GM12878 (cell line): ENCODE data around the gene UTP11. TPM values are rescaled to one million over a fixed set of nuclear protein-coding genes. Genes with fewer than 3 reads are reported as not detected.

Source experiments
- ATAC-seq: fragments of 200-7000 bp; cut with Tn5 transposase; 3 replicates; pipeline ENCODE4 v1.9.1; 2020; ENCODE audit warnings: mild to moderate bottlenecking, moderate library complexity
- BruUV-seq: library from RNA; stranded (reverse); fragments of 400-500 nt; replicated peaks from 2 replicates; lab custom pipeline; 2021; lab: Mats Ljungman, UMichigan
- CTCF ChIA-PET: fragments of 300-600 bp; sonication (Branson Sonifier 250); formaldehyde crosslinking; extraction: SDS; loops from one replicate; lab custom pipeline; 2021; ENCODE audit warnings: inconsistent platforms; lab: Yijun Ruan, JAX
- POLR2A ChIA-PET: fragments of 350-600 bp; formaldehyde crosslinking; extraction: SDS; loops from one replicate; lab custom pipeline; 2021; ENCODE audit warnings: inconsistent platforms; lab: Charles Lee
- RAD21 ChIA-PET: fragments of 300-600 bp; sonication (Branson Sonifier 250); formaldehyde crosslinking; loops from one replicate; lab custom pipeline; 2023; ENCODE audit warnings: antibody characterized with exemption; ENCODE audit not compliant: unreplicated experiment; lab: Charles Lee
- SMC1A ChIA-PET: fragments of 300-600 bp; sonication (Branson Sonifier 250); formaldehyde crosslinking; loops from one replicate; lab custom pipeline; 2023; ENCODE audit not compliant: unreplicated experiment, uncharacterized antibody; lab: Charles Lee
- DNase-seq: peaks from one replicate; pipeline ENCODE4 v3.0.0-alpha.2; 2011; ENCODE audit warnings: low read depth, low spot score
- FAIRE-seq: peaks from 3 replicates; lab custom pipeline; 2011; peaks lifted over from hg19 to GRCh38; lab: Jason Lieb, UNC
- H2AFZ ChIP-seq: 2 replicates; pipeline ENCODE4 v1.6.0; 2011; ENCODE audit warnings: low read depth, low read length, control low read depth; ENCODE audit not compliant: control insufficient read depth
- H3K27ac ChIP-seq: 2 replicates; pipeline ENCODE4 v1.5.1; 2011; ENCODE audit warnings: control low read depth; ENCODE audit not compliant: control insufficient read depth, insufficient read depth
- H3K27me3 ChIP-seq, 2 experiments: replicated peaks in 1 of 2; 2 replicates each; pipeline versions ENCODE4 v1.6.0 to v1.6.1; 2011; ENCODE audit warnings: low read length in 1 of 2; ENCODE audit not compliant: control insufficient read depth in 2 of 2, insufficient read depth in 2 of 2
- H3K36me3 ChIP-seq, 2 experiments: 2 replicates each; pipeline ENCODE4 v1.5.1; 2011; ENCODE audit warnings: low read length in 1 of 2; ENCODE audit not compliant: control insufficient read depth in 2 of 2, insufficient read depth in 2 of 2
- H3K4me1 ChIP-seq: 2 replicates; pipeline ENCODE4 v1.6.1; 2011; ENCODE audit warnings: mild to moderate bottlenecking, low read length, moderate library complexity, mixed read lengths; ENCODE audit not compliant: control insufficient read depth, insufficient read depth
- H3K4me2 ChIP-seq: 2 replicates; pipeline ENCODE4 v1.6.0; 2011; ENCODE audit warnings: control low read depth; ENCODE audit not compliant: control insufficient read depth, insufficient read depth
- H3K4me3 ChIP-seq: fragments of 200-600 bp; sonication (generic); 2 replicates; pipeline ENCODE4 v1.5.1; 2016
- H3K79me2 ChIP-seq: 2 replicates; pipeline ENCODE4 v1.6.0; 2011; ENCODE audit warnings: low read length; ENCODE audit not compliant: control insufficient read depth, insufficient read depth
- H3K9ac ChIP-seq: 2 replicates; pipeline ENCODE4 v1.8.0; 2011; ENCODE audit warnings: low read length, control low read depth, mixed read lengths; ENCODE audit not compliant: control insufficient read depth, insufficient read depth
- H3K9me3 ChIP-seq: replicated peaks from 3 replicates; pipeline ENCODE4 v1.5.1; 2011; ENCODE audit warnings: mild to moderate bottlenecking, low read length; ENCODE audit not compliant: control insufficient read depth, insufficient read depth
- H4K20me1 ChIP-seq: 2 replicates; pipeline ENCODE4 v1.6.0; 2011; ENCODE audit not compliant: control insufficient read depth, insufficient read depth
- BRCA1 ChIP-seq: IDR thresholded peaks from 2 replicates; pipeline ENCODE4 v1.6.1; 2011; ENCODE audit warnings: low read depth, low read length, improper control_type of control experiment
- CBFB ChIP-seq: IDR thresholded peaks from 2 replicates; pipeline ENCODE4 v1.6.1; 2016; ENCODE audit warnings: antibody characterized with exemption, low read depth
- MAX ChIP-seq: IDR thresholded peaks from 2 replicates; pipeline ENCODE4 v1.6.1; 2012; ENCODE audit warnings: low read depth, low read length, improper control_type of control experiment
- PML ChIP-seq: IDR thresholded peaks from 2 replicates; pipeline ENCODE4 v1.6.1; 2012; ENCODE audit warnings: low read length, inconsistent platforms
- POLR2A ChIP-seq: IDR thresholded peaks from 2 replicates; pipeline ENCODE4 v1.6.1; 2011; ENCODE audit warnings: low read depth, mild to moderate bottlenecking, low read length
- RELB ChIP-seq: fragments of 450-650 bp; IDR thresholded peaks from 2 replicates; pipeline ENCODE4 v1.6.1; 2017; ENCODE audit warnings: low read depth, mild to moderate bottlenecking, moderate library complexity
- SMC3 ChIP-seq: IDR thresholded peaks from 2 replicates; pipeline ENCODE4 v1.6.1; 2011; ENCODE audit warnings: low read length, improper control_type of control experiment, borderline replicate concordance
- STAT3 ChIP-seq: IDR thresholded peaks from 2 replicates; pipeline ENCODE4 v1.6.1; 2011; ENCODE audit warnings: low read depth, low read length, improper control_type of control experiment
- TAF1 ChIP-seq: IDR thresholded peaks from 2 replicates; pipeline ENCODE4 v1.6.1; 2011; ENCODE audit warnings: mild to moderate bottlenecking, low read depth, low read length, borderline replicate concordance
- YBX1 ChIP-seq: fragments of 450-650 bp; IDR thresholded peaks from 2 replicates; pipeline ENCODE4 v1.6.1; 2016; ENCODE audit warnings: antibody characterized with exemption
- ZBED1 ChIP-seq: IDR thresholded peaks from 2 replicates; pipeline ENCODE4 v1.6.1; 2016; ENCODE audit warnings: borderline replicate concordance
- WGBS: methylation state at CpG from one replicate; pipeline ENCODE4 v1.1.6; 2016; ENCODE audit warnings: low lambda C conversion rate; ENCODE audit not compliant: insufficient replicate concordance, insufficient coverage; ENCODE audit errors: missing lambda C conversion rate; 5-methylcytosine and 5-hydroxymethylcytosine counted together
- in situ Hi-C: fragments of 300-500 bp; cut with MboI; formaldehyde crosslinking; loops from 9 replicates; pipeline ENCODE4 v1.14.3; 2018; ENCODE audit warnings: mixed read lengths
- intact Hi-C: fragments of 100-400 bp; cut with micrococcal nuclease; formaldehyde crosslinking; loops from one replicate; pipeline ENCODE4 v1.14.2; 2022; ENCODE audit not compliant: unreplicated experiment
- polyA plus RNA-seq, 11 experiments: library from polyadenylated mRNA; depleted of rRNA in 4 of 11; unstranded in 6 of 11; stranded (reverse) in 5 of 11; fragments of >200 nt; fragmentation: Nextera tagmentation in 4 of 11; fragmentation: Illumina TruSeq in 1 of 11; extraction: Ambion mirVana in 4 of 11; extraction: Trizol in 1 of 11; gene quantifications; 1 replicate in 1 of 11; 2 replicates in 10 of 11; pipeline versions ENCODE4 v1.2.1 to v1.2.3, GENCODE V29; 2011 to 2016; ENCODE audit warnings: inconsistent platforms in 2 of 11, missing spikeins in 2 of 11, low read depth in 1 of 11
- total RNA-seq, 4 experiments: library from RNA; depleted of rRNA in 3 of 4; stranded (reverse); fragments of >200 nt in 3 of 4; fragmentation: Illumina TruSeq in 1 of 4; extraction: Trizol in 1 of 4; gene quantifications; 2 replicates each; pipeline versions ENCODE4 v1.2.1 to v1.2.3, GENCODE V29; 2013 to 2021

The UTP11 gene
- total and polyA plus RNA-seq, 10 of the 15 experiments (the other 5 are each of a cell fraction or from before 2014, with no cell fraction given), result 34.5 to 146 (median 64.2) TPM

GRCh38 chr1:38015978-38016725, 3.6 kb downstream of the UTP11 start:
- Histone ChIP-seq H3K27ac (no peak overlapping the region), H3K4me2 (no peak overlapping the region), H3K9me3 (no peaks in the 10 kb centered on the region), H3K9ac (no peak overlapping the region), H3K36me3 (peaks cover 0 to 7% of the 10 kb centered on the region in 2 experiments; a peak in 2 of 4 replicates), H2AFZ (no peak overlapping the region), H3K27me3 (no peaks in the 10 kb centered on the region), H3K4me3 (no peak overlapping the region), H4K20me1 (no peaks in the 10 kb centered on the region), H3K4me1 (peaks cover 3% of the 10 kb centered on the region; the same call in 1 of the 2 replicates), H3K79me2 (peaks cover 29% of the 10 kb centered on the region)
- ChIA-PET SMC1A (interaction anchor here (0.7 to 1.0 kb wide), 3 partner anchors 11 to 56 kb away, joined by 3 to 5 read pairs (median 4); no protein-coding TSS in a partner anchor), POLR2A (interaction anchor here (0.5 kb wide), 1 partner anchor 166 kb away, joined by 10 read pairs; no protein-coding TSS in a partner anchor), CTCF (interaction anchor here (0.7 to 5.0 kb wide), 5 partner anchors 10 to 123 kb away, joined by 3 to 32 read pairs (median 3); partner anchors contain the start of gene SF3A3), RAD21 (interaction anchor here (1.1 kb wide), 1 partner anchor 26 kb away, joined by 5 read pairs; no protein-coding TSS in a partner anchor)
- TF ChIP-seq ZBED1, result no peak
- TF ChIP-seq SMC3, result no peak
- no peak for TF ChIP-seq POLR2A
- TF ChIP-seq TAF1, result no peak
- TF ChIP-seq PML, result no peak
- TF ChIP-seq STAT3, result no peak
- TF ChIP-seq MAX, result no peak
- TF ChIP-seq BRCA1, result no peak
- no peak for TF ChIP-seq RELB
- TF ChIP-seq CBFB, result no peak
- no peak for TF ChIP-seq YBX1
- no TSS peak for BruUV-seq
- intact Hi-C loops (no loop called here), in situ Hi-C loops (no loop called here)
- DNase-seq (no peak), ATAC-seq (no peak), FAIRE-seq (no peak)
- WGBS, result 82% methylated on average over 6 of the region's 6 CpGs
